Endothelial cell of umbilical vein (primary cell): Measurements from ENCODE around the gene GNAS. TPM values are rescaled to one million over a fixed set of nuclear protein-coding genes. Genes with fewer than 3 reads are reported as not detected.

Experiments used
- BruUV-seq: library from RNA; stranded (reverse); fragments of 400-500 nt; replicated peaks from 2 replicates; lab custom pipeline; 2021; lab: Mats Ljungman, UMichigan
- CTCF ChIA-PET: fragments of 300-600, 350-600 bp; sonication (Branson Sonifier 250); formaldehyde crosslinking; loops from one replicate; lab custom pipeline; 2021; ENCODE audit warnings: antibody characterized with exemption, inconsistent platforms; lab: Charles Lee
- POLR2A ChIA-PET: fragments of 300-600, 350-600 bp; sonication (Branson Sonifier 250); formaldehyde crosslinking; loops from one replicate; lab custom pipeline; 2021; ENCODE audit warnings: antibody characterized with exemption, inconsistent platforms; lab: Charles Lee
- DNase-seq: peaks from one replicate; pipeline ENCODE4 v3.0.0-alpha.2; 2011; ENCODE audit warnings: low read depth, low spot score
- FAIRE-seq: peaks from 2 replicates; lab custom pipeline; 2011; peaks lifted over from hg19 to GRCh38; lab: Jason Lieb, UNC
- H2AFZ ChIP-seq: 2 replicates; pipeline ENCODE4 v1.6.0; 2012; ENCODE audit warnings: low read depth, low read length, control low read depth, inconsistent platforms
- H3K27ac ChIP-seq: 2 replicates; pipeline ENCODE4 v1.5.1; 2011; ENCODE audit warnings: low read depth, mild to moderate bottlenecking, control low read depth, low read length, moderate library complexity; ENCODE audit not compliant: insufficient read depth
- H3K27me3 ChIP-seq, 2 experiments: 2 replicates each; pipeline versions ENCODE4 v1.6.0 to v1.6.1; 2011; ENCODE audit warnings: low read length in 2 of 2, mixed read lengths in 1 of 2; ENCODE audit not compliant: control insufficient read depth in 2 of 2, insufficient read depth in 2 of 2
- H3K36me3 ChIP-seq, 2 experiments: 2 replicates in 1 of 2; 3 replicates in 1 of 2; pipeline ENCODE4 v1.5.1; 2011; ENCODE audit warnings: low read length in 2 of 2, mild to moderate bottlenecking in 1 of 2, moderate library complexity in 1 of 2; ENCODE audit not compliant: control insufficient read depth in 2 of 2, insufficient read depth in 2 of 2; ENCODE audit errors: extremely low read depth in 1 of 2
- H3K4me1 ChIP-seq: 3 replicates; pipeline ENCODE4 v1.5.1; 2011; ENCODE audit warnings: mild to moderate bottlenecking, low read length; ENCODE audit not compliant: control insufficient read depth, insufficient read depth; ENCODE audit errors: extremely low read depth
- H3K4me2 ChIP-seq: 2 replicates; pipeline ENCODE4 v1.6.1; 2011; ENCODE audit warnings: low read length, control low read depth, mixed read lengths; ENCODE audit not compliant: insufficient read depth
- H3K4me3 ChIP-seq, 3 experiments: fragments of 200-600 bp in 1 of 3; sonication (generic), shearing (Covaris generic) in 1 of 3; replicated peaks in 1 of 3; 2 replicates each; pipeline ENCODE4 v1.5.1; 2011 to 2016; ENCODE audit warnings: control low read depth in 3 of 3, low read length in 3 of 3, mild to moderate bottlenecking in 2 of 3, inconsistent platforms in 1 of 3, low read depth in 1 of 3, moderate library complexity in 1 of 3; ENCODE audit not compliant: insufficient read depth in 1 of 3
- H3K79me2 ChIP-seq: 2 replicates; pipeline ENCODE4 v1.6.0; 2012; ENCODE audit warnings: low read length, inconsistent platforms; ENCODE audit not compliant: control insufficient read depth, insufficient read depth
- H3K9ac ChIP-seq: replicated peaks from 2 replicates; pipeline ENCODE3; 2011; ENCODE audit warnings: low read length, control low read depth; ENCODE audit not compliant: insufficient read depth; ENCODE audit errors: extremely low read depth
- H3K9me1 ChIP-seq: replicated peaks from 3 replicates; pipeline ENCODE4 v1.6.0; 2011; ENCODE audit warnings: mild to moderate bottlenecking, low read length; ENCODE audit not compliant: control insufficient read depth, insufficient read depth; ENCODE audit errors: extremely low read depth
- H3K9me3 ChIP-seq: replicated peaks from 2 replicates; pipeline ENCODE4 v1.5.1; 2012; ENCODE audit warnings: low read length, inconsistent platforms; ENCODE audit not compliant: control insufficient read depth, insufficient read depth
- H4K20me1 ChIP-seq: replicated peaks from 2 replicates; pipeline ENCODE3; 2011; ENCODE audit warnings: mild to moderate bottlenecking, low read length; ENCODE audit not compliant: control insufficient read depth, insufficient read depth; ENCODE audit errors: extremely low read depth
- EZH2 ChIP-seq: IDR thresholded peaks from 2 replicates; pipeline ENCODE4 v1.6.1; 2012; ENCODE audit warnings: borderline replicate concordance, low read depth, mild to moderate bottlenecking, moderate library complexity, low read length, inconsistent platforms; ENCODE audit not compliant: severe bottlenecking
- FOS ChIP-seq: IDR thresholded peaks from 2 replicates; pipeline ENCODE4 v1.6.1; 2011; ENCODE audit warnings: mild to moderate bottlenecking, low read length, moderate library complexity, borderline replicate concordance; ENCODE audit not compliant: insufficient read depth
- GATA2 ChIP-seq: IDR thresholded peaks from 2 replicates; pipeline ENCODE4 v1.7.0; 2011; ENCODE audit warnings: low read depth, mild to moderate bottlenecking, moderate library complexity, mixed read lengths, low read length; ENCODE audit not compliant: insufficient read length, insufficient read depth
- JUN ChIP-seq: IDR thresholded peaks from 2 replicates; pipeline ENCODE4 v1.6.1; 2011; ENCODE audit warnings: borderline replicate concordance, low read depth; ENCODE audit not compliant: insufficient read length, insufficient read depth
- MAX ChIP-seq: IDR thresholded peaks from 2 replicates; pipeline ENCODE4 v1.6.1; 2011; ENCODE audit not compliant: insufficient read depth, insufficient read length
- MYC ChIP-seq: IDR thresholded peaks from one replicate; pipeline ENCODE4 v1.6.1; 2011; ENCODE audit warnings: mild to moderate bottlenecking, low read depth, low read length
- POLR2A ChIP-seq: IDR thresholded peaks from 2 replicates; pipeline ENCODE4 v1.6.1; 2012; ENCODE audit warnings: low read depth, mild to moderate bottlenecking, control low read depth, low read length
- dilution Hi-C: fragments of 300-500 bp; cut with MboI; formaldehyde crosslinking; loops from one replicate; pipeline ENCODE4 v1.15.0; 2019; ENCODE audit warnings: low sequenced_read_pairs; ENCODE audit not compliant: extremely low pct_ligation_motif_present
- intact Hi-C: fragments of 100-400 bp; cut with micrococcal nuclease; formaldehyde crosslinking; loops from one replicate; pipeline ENCODE4 v1.10.0; 2022
- polyA plus RNA-seq, 4 experiments: library from polyadenylated mRNA; depleted of rRNA in 3 of 4; stranded (reverse) in 3 of 4; unstranded in 1 of 4; fragments of >200 nt; gene quantifications; 2 replicates each; pipeline versions ENCODE4 v1.2.1 to v1.2.3, GENCODE V29; 2011 to 2012; ENCODE audit warnings: missing spikeins in 1 of 4
- total RNA-seq: library from RNA; stranded (reverse); gene quantifications from 2 replicates; pipeline ENCODE4 v1.2.3, GENCODE V29; 2021
- TF ChIP-seq, protein P1 (sequence below), 2 donors: IDR thresholded peaks; 1 replicate in 1 of 2; 2 replicates in 1 of 2; pipeline ENCODE4 v1.5.1; 2011; ENCODE audit warnings: low read length in 2 of 2, mild to moderate bottlenecking in 2 of 2, moderate library complexity in 2 of 2, control low read depth in 1 of 2, inconsistent platforms in 1 of 2, low read depth in 1 of 2; ENCODE audit not compliant: insufficient read depth in 1 of 2; ENCODE audit errors: extremely low read depth in 1 of 2

Gene GNAS
- total and polyA plus RNA-seq, 2 donors (not counting 3 experiments of a cell fraction or from before 2014, with no cell fraction given): 1,141 to 1,882 TPM

- dilution Hi-C loops (no loop called here), intact Hi-C loops (loop anchor here (10.0 kb wide), 2 partner anchors 199 to 619 kb away; partner anchors contain the start of gene STX16)
- Histone ChIP-seq H3K27ac (no peak overlapping the region), H3K9ac (no peak overlapping the region), H2AFZ (no peak overlapping the region), H3K4me2 (no peak overlapping the region), H4K20me1 (no peaks in the 10 kb centered on the region), H3K79me2 (no peaks in the 10 kb centered on the region), H3K4me1 (no peaks in the 10 kb centered on the region), H3K36me3 (no peaks in the 10 kb centered on the region), H3K9me3 (no peaks in the 10 kb centered on the region), H3K4me3 (no peak overlapping the region), H3K9me1 (no peaks in the 10 kb centered on the region), H3K27me3 (peaks cover 56 to 64% of the 10 kb centered on the region in 2 experiments)
- no TSS peak for BruUV-seq
- DNase-seq (no peak), FAIRE-seq (no peak)
- TF ChIP-seq JUN: no peak
- TF ChIP-seq, protein P1, sequence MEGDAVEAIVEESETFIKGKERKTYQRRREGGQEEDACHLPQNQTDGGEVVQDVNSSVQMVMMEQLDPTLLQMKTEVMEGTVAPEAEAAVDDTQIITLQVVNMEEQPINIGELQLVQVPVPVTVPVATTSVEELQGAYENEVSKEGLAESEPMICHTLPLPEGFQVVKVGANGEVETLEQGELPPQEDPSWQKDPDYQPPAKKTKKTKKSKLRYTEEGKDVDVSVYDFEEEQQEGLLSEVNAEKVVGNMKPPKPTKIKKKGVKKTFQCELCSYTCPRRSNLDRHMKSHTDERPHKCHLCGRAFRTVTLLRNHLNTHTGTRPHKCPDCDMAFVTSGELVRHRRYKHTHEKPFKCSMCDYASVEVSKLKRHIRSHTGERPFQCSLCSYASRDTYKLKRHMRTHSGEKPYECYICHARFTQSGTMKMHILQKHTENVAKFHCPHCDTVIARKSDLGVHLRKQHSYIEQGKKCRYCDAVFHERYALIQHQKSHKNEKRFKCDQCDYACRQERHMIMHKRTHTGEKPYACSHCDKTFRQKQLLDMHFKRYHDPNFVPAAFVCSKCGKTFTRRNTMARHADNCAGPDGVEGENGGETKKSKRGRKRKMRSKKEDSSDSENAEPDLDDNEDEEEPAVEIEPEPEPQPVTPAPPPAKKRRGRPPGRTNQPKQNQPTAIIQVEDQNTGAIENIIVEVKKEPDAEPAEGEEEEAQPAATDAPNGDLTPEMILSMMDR (IDR thresholded peaks at IDR 0.05; ENCODE audit: extremely low read depth in 1 of 2, insufficient read depth in 1 of 2, low read depth in 1 of 2, low read length in 2 of 2): no peak
- TF ChIP-seq MAX: no peak
- TF ChIP-seq MYC: no peak
- no peak for TF ChIP-seq FOS
- TF ChIP-seq GATA2: no peak
- TF ChIP-seq POLR2A: no peak
- no peak for TF ChIP-seq EZH2
- ChIA-PET POLR2A (no interaction called here), CTCF (interaction anchor here (1.1 to 3.6 kb wide), 2 partner anchors 374 to 642 kb away, joined by 3 to 67 read pairs; no protein-coding TSS in a partner anchor)
Measured at GRCh38 chr20:58853976-58854637, 1.6 kb downstream of the GNAS start.
